NCI-H2196 (cell line): ENCODE results near the gene RACGAP1.
A peak's percentile ranks its signal among the peaks of the same experiment; 100 is the strongest.

ENCODE experiments used
- DNase-seq: peaks from one replicate; lab custom pipeline; 2025; ENCODE audit not compliant: unreplicated experiment; lab: John Stamatoyannopoulos, UW

The RACGAP1 gene

GRCh38 chr12:50057000-50057841 lies 31.9 kb upstream of the RACGAP1 start, which contains the start of gene ASIC1:
ASIC1 (plus strand) TSS chr12:50057596; CDS start chr12:50058767, 1,171 bp downstream.
- DNase-seq, result peak; percentile 58

GRCh38 chr12:50056639-50056976 lies 31.3 kb upstream of the RACGAP1 start:
- DNase-seq, result no peak

- peak; percentile 72 for DNase-seq
Measured at GRCh38 chr12:50055831-50056638, 30.7 kb upstream of the RACGAP1 start.

- DNase-seq, result no peak
Measured at GRCh38 chr12:50053583-50053982, 28.3 kb upstream of the RACGAP1 start.

- DNase-seq, result no peak
Measured at GRCh38 chr12:50052964-50053363, 27.7 kb upstream of the RACGAP1 start.

- DNase-seq, result no peak
Measured at GRCh38 chr12:50052544-50052943, 27.2 kb upstream of the RACGAP1 start.

- no peak for DNase-seq
Measured at GRCh38 chr12:50051101-50051806, 26.0 kb upstream of the RACGAP1 start.

GRCh38 chr12:50050410-50051098 lies 25.3 kb upstream of the RACGAP1 start:
- DNase-seq, result no peak

GRCh38 chr12:50050119-50050385 lies 24.8 kb upstream of the RACGAP1 start:
- no peak for DNase-seq

- DNase-seq, result no peak
Measured at GRCh38 chr12:50049254-50050118, 24.2 kb upstream of the RACGAP1 start.

GRCh38 chr12:50047693-50048250 lies 22.5 kb upstream of the RACGAP1 start:
- DNase-seq, result no peak

GRCh38 chr12:50043854-50044253 lies 18.6 kb upstream of the RACGAP1 start:
- DNase-seq, result no peak

GRCh38 chr12:50043308-50043707 lies 18.0 kb upstream of the RACGAP1 start:
- DNase-seq, result no peak

- no peak for DNase-seq
Measured at GRCh38 chr12:50042693-50043092, 17.4 kb upstream of the RACGAP1 start.

GRCh38 chr12:50041962-50042361 lies 16.7 kb upstream of the RACGAP1 start:
- no peak for DNase-seq

GRCh38 chr12:50041062-50041860 lies 16.0 kb upstream of the RACGAP1 start:
- no peak for DNase-seq

GRCh38 chr12:50040657-50041056 lies 15.4 kb upstream of the RACGAP1 start:
- no peak for DNase-seq

GRCh38 chr12:50039151-50039835 lies 14.0 kb upstream of the RACGAP1 start:
- peak; percentile 86 for DNase-seq

GRCh38 chr12:50038336-50038735 lies 13.0 kb upstream of the RACGAP1 start:
- no peak for DNase-seq
